K562 (cell line): ENCODE data around the gene CYP2W1. TPM values are rescaled to one million over a fixed set of nuclear protein-coding genes. Genes with fewer than 3 reads are reported as not detected.

Experiments used
- ARNT ChIP-seq, 2 experiments: fragments of 450-650 bp; IDR thresholded peaks; 2 replicates each; pipeline ENCODE4 v1.6.1; 2016; ENCODE audit warnings: mild to moderate bottlenecking in 1 of 2
- CBX1 ChIP-seq: sonication (generic); IDR thresholded peaks from 2 replicates; pipeline ENCODE4 v1.6.1; 2016; ENCODE audit warnings: antibody characterized with exemption, low read depth, mild to moderate bottlenecking
- CREM ChIP-seq: IDR thresholded peaks from 2 replicates; pipeline ENCODE4 v1.6.1; 2014; ENCODE audit warnings: antibody characterized with exemption, low read depth
- EP400 ChIP-seq: fragments of 450-650 bp; IDR thresholded peaks from 2 replicates; pipeline ENCODE4 v1.6.1; 2017; ENCODE audit warnings: antibody characterized with exemption, mild to moderate bottlenecking, moderate library complexity
- GABPA ChIP-seq: fragments of 200-800 bp; sonication (Bioruptor generic); conservative IDR thresholded peaks from 2 replicates; pipeline ENCODE4 v1.6.1; 2016; ENCODE audit warnings: low read depth, missing genetic modification characterization, missing compliant biosample characterization
- SOX6 ChIP-seq: fragments of 450-650 bp; IDR thresholded peaks from 2 replicates; pipeline ENCODE4 v1.6.1; 2014; ENCODE audit warnings: mild to moderate bottlenecking
- XRCC5 ChIP-seq: fragments of 200-400 bp; formaldehyde crosslinking; IDR thresholded peaks from 2 replicates; pipeline ENCODE4 v1.6.1; 2017; ENCODE audit warnings: low read depth, mild to moderate bottlenecking, low read length
- ZBTB11 ChIP-seq, 3 experiments: fragments of 200-800 bp in 1 of 3; fragments of 250-450 bp in 1 of 3; fragments of 450-650 bp in 1 of 3; sonication (Bioruptor Pico) in 1 of 3; sonication (Bioruptor generic) in 1 of 3; formaldehyde crosslinking in 1 of 3; IDR thresholded peaks; 2 replicates each; pipeline versions ENCODE4 v1.6.1 to v1.8.0; 2016 to 2022; ENCODE audit warnings: mild to moderate bottlenecking in 2 of 3, missing genetic modification characterization in 2 of 3, missing compliant biosample characterization in 1 of 3, moderate library complexity in 1 of 3
- ZBTB7A ChIP-seq: IDR thresholded peaks from 2 replicates; pipeline ENCODE4 v1.6.1; 2011; ENCODE audit warnings: low read depth, mild to moderate bottlenecking, low read length, moderate library complexity, borderline replicate concordance; ENCODE audit not compliant: control insufficient read depth
- ZNF24 ChIP-seq: fragments of 450-650 bp; IDR thresholded peaks from 2 replicates; pipeline ENCODE4 v1.6.1; 2016
- ZNF384 ChIP-seq: IDR thresholded peaks from 2 replicates; pipeline ENCODE4 v1.6.1; 2012; ENCODE audit warnings: low read depth, low read length, improper control_type of control experiment
- ZNF407 ChIP-seq: fragments of 450-650 bp; IDR thresholded peaks from 2 replicates; pipeline ENCODE4 v1.6.1; 2016; ENCODE audit warnings: low read depth
- ZNF740 ChIP-seq, 3 experiments: fragments of 200-800 bp in 1 of 3; sonication (Bioruptor generic) in 1 of 3; sonication (generic) in 1 of 3; formaldehyde crosslinking in 1 of 3; IDR thresholded peaks; 2 replicates each; pipeline versions ENCODE4 v1.6.1 to v1.8.0; 2016 to 2022; ENCODE audit warnings: mild to moderate bottlenecking in 2 of 3, missing compliant biosample characterization in 2 of 3, missing genetic modification characterization in 2 of 3, missing genetic modification reagents in 1 of 3
- polyA plus RNA-seq, 8 experiments: library from polyadenylated mRNA; depleted of rRNA in 4 of 8; stranded (reverse) in 5 of 8; unstranded in 3 of 8; fragments of >200 nt; fragmentation: Nextera tagmentation in 2 of 8; fragmentation: Illumina TruSeq in 1 of 8; extraction: Ambion mirVana in 2 of 8; extraction: Trizol in 1 of 8; gene quantifications; 2 replicates each; pipeline versions ENCODE4 v1.2.1 to v1.2.3, GENCODE V29; 2011 to 2014; ENCODE audit warnings: inconsistent platforms in 1 of 8, missing spikeins in 1 of 8
- total RNA-seq, 7 experiments: library from RNA; depleted of rRNA in 6 of 7; stranded (reverse); fragments of >200 nt in 6 of 7; fragmentation: Illumina TruSeq in 2 of 7; extraction: Trizol in 2 of 7; gene quantifications; 2 replicates each; pipeline versions ENCODE4 v1.2.1 to v1.2.3, GENCODE V29; 2011 to 2021; ENCODE audit warnings: low replicate concordance in 1 of 7

CYP2W1 gene
- total and polyA plus RNA-seq, 9 of the 15 experiments (the other 6 are each of a cell fraction or from before 2014, with no cell fraction given) = not detected

- TF ChIP-seq ZNF407 (no peak), ZNF740 (CRISPR knock-in tag; IDR thresholded peaks at IDR 0.05) (peak; percentile 86), ZNF740 (tag; IDR thresholded peaks at IDR 0.05) (no peak), GABPA (tag) (no peak), EP400 (no peak), ARNT (IDR thresholded peaks at IDR 0.05) (no peak), SOX6 (peak; percentile 55; the same call in 1 of the 2 replicates), ZNF384 (0 out of 2 replicates have a peak, but pooled peaks have one; percentile 55), XRCC5 (peak; percentile 91), CBX1 (peak; percentile 74; the same call in 1 of the 2 replicates), CREM (peak; percentile 71), ZBTB11 (CRISPR knock-in tag; IDR thresholded peaks at IDR 0.05) (no peak), ZNF24 (peak; percentile 20; the same call in 1 of the 2 replicates), ZBTB7A (peak; percentile 87)
These were observed 10.0 kb downstream of the CYP2W1 start (continued) for GRCh38 chr7:992709-993607.
